Brain microvascular endothelial cell (primary cell): ENCODE results near the gene CALML6.

ENCODE experiments used
- DNase-seq: peaks from one replicate; pipeline ENCODE4 v3.0.0-alpha.2; 2020
- H3K27ac ChIP-seq: fragments of 250-450 bp; sonication (Bioruptor Pico); 2 replicates; pipeline ENCODE4 v1.5.1; 2020; ENCODE audit warnings: mild to moderate bottlenecking, moderate library complexity
- H3K27me3 ChIP-seq: fragments of 250-450 bp; sonication (Bioruptor Pico); replicated peaks from 2 replicates; pipeline ENCODE4 v1.5.1; 2020; ENCODE audit warnings: mild to moderate bottlenecking
- H3K36me3 ChIP-seq: fragments of 250-450 bp; sonication (Bioruptor Pico); replicated peaks from 2 replicates; pipeline ENCODE4 v1.5.1; 2020; ENCODE audit warnings: mild to moderate bottlenecking
- H3K4me3 ChIP-seq: 2 replicates; pipeline ENCODE4 v1.5.1; 2011; ENCODE audit warnings: low read depth, mild to moderate bottlenecking, control low read depth, low read length, moderate library complexity
- in situ Hi-C: cut with HindIII; loops from 2 replicates; pipeline ENCODE4 v1.10.0; 2017; ENCODE audit warnings: low sequenced_read_pairs, low pct_ligation_motif_present
- TF ChIP-seq, protein P1 (sequence below): IDR thresholded peaks from 2 replicates; pipeline ENCODE4 v1.5.1; 2011; ENCODE audit warnings: low read depth, mild to moderate bottlenecking, moderate library complexity, low read length, control low read depth, inconsistent platforms; ENCODE audit errors: missing control alignments

CALML6 gene

DNA sequence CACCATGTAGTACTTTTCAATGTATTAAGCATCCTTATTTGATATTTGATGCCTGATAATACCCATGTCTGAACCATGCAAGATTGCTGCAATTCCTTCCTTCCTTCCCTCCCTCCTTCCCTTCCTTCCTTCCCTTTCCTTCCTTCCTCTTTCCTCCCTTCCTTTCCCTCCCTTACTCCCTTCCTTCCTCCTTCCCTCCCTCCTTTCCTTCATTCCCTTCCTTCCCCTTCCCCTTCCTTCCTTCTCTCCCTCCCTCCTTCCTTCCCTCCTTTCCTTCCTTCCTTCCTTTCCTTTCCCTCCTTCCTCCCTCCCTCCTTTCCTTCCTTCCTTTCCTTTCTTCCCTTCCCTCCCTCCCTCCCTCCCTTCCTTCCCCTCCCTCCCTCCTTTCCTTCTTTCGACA is 33.7 kb downstream of the CALML6 start:
- in situ Hi-C loops = no loop called here
- Histone ChIP-seq H3K27me3 (no peaks in the 10 kb centered on the region), H3K4me3 (no peak overlapping the region)

DNA sequence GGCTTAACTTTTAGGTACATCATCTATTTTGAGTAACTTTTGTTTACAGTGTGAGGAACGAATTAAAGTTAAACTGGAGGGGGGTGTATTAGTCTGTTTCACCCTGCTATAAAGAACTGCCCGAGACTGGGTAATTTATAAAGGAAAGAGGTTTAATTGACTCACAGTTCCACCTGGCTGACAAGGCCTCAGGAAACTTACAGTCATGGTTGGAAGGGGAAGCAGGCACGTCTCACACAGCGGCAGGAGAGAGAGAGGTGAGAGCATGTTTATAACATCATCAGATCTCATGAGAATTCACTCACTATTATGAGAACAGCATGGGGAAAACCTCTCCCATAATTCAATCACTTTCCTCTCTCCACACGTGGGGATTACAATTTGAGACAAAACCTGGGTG is 35.9 kb downstream of the CALML6 start:
- Histone ChIP-seq H3K36me3 (no peaks in the 10 kb centered on the region), H3K4me3 (no peak overlapping the region), H3K27ac (no peak overlapping the region), H3K27me3 (no peaks in the 10 kb centered on the region)
- in situ Hi-C loops = no loop called here
- no peak for DNase-seq
- TF ChIP-seq, protein P1, sequence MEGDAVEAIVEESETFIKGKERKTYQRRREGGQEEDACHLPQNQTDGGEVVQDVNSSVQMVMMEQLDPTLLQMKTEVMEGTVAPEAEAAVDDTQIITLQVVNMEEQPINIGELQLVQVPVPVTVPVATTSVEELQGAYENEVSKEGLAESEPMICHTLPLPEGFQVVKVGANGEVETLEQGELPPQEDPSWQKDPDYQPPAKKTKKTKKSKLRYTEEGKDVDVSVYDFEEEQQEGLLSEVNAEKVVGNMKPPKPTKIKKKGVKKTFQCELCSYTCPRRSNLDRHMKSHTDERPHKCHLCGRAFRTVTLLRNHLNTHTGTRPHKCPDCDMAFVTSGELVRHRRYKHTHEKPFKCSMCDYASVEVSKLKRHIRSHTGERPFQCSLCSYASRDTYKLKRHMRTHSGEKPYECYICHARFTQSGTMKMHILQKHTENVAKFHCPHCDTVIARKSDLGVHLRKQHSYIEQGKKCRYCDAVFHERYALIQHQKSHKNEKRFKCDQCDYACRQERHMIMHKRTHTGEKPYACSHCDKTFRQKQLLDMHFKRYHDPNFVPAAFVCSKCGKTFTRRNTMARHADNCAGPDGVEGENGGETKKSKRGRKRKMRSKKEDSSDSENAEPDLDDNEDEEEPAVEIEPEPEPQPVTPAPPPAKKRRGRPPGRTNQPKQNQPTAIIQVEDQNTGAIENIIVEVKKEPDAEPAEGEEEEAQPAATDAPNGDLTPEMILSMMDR = no peak

More for the DNA sequence above, 33.7 kb downstream of the CALML6 start:
- Histone ChIP-seq H3K27ac (no peak overlapping the region), H3K36me3 (no peaks in the 10 kb centered on the region)
- DNase-seq = no peak
- TF ChIP-seq, protein P1 = no peak

DNA sequence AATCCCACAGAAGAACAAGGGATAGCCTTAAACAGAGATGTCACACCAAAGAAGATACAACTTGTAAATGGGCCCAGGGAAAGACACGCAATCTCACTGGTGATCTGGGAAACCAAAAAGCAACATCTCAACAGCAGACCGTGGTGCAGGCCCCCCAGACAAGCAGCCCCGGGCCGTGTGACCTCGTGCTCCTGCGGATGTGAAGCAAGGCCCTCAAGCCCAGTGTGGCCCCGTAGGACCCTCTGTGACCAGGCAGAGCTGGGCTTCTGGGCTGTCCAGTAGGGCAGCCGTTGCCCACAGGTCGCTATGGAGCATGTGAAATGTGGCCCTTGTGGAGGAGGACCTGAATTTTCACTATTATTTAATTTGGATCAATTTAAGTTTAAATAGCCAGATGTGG is 39.0 kb downstream of the CALML6 start:
- TF ChIP-seq, protein P1 = no peak
- Histone ChIP-seq H3K36me3 (no peaks in the 10 kb centered on the region), H3K27me3 (no peaks in the 10 kb centered on the region), H3K27ac (no peak overlapping the region), H3K4me3 (no peak overlapping the region)
- no peak for DNase-seq
- in situ Hi-C loops = no loop called here

DNA sequence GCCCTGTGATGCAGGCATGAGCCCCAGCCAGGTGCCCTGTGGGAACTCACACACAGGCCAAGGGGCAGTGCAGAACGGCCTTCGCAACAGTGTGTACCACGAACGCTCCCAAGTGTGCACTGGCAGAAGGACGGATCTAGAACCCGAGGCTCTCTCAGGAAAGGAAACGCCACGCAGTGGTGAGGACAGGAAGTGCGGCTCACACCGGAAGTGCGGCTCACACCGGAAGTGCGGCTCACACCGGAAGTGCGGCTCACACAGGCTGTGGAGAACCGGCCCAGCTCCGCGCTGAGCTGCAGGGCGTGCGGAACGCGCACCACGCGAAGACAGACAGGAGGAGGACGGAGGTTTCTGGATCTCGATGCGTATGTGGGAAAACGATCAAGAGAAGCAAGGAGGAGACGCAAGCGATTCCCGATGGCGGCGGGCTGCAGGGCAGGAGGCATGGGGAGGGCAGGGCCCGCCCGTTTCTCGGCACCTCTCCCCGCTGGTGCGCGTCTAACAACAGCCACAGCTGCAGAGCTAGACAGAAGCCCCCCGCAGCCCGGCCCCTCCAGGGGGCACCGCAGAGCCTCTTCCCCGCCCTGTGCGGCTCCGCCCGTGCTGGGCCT is 39.9 kb downstream of the CALML6 start:
- Histone ChIP-seq H3K27me3 (peaks cover under 1% of the 10 kb centered on the region), H3K36me3 (no peaks in the 10 kb centered on the region), H3K4me3 (no peak overlapping the region), H3K27ac (no peak overlapping the region)
- DNase-seq = no peak
- in situ Hi-C loops = no loop called here
- TF ChIP-seq, protein P1 = peak; percentile 40

DNA sequence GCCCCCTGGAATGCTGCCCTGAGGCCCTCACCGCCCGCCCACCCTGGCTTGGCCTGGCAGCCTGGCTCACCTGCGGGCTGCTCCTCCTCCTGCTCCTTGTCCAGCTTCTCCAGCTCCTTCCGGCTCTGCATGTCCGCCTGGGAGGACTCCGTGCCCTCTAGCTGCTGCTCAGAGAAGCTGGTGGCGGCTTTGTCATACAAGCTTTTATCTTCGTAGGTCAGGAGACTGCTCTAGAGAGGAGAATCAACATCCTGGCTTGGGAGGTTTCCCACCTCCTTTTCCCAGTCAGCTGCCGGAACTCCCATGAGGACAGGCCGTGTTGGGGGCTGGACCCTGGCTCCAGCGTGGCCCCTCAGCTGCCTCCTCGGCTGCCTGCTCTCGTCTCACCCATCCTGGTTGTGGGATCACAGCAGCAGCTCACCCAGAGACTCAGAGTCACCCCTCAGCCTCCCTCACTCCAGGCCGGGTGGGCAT is 40.6 kb downstream of the CALML6 start:
- in situ Hi-C loops = no loop called here
- H3K4me3 ChIP-seq = no peak overlapping the region
- no peak for DNase-seq

More for the DNA sequence above, 40.6 kb downstream of the CALML6 start:
- H3K36me3 ChIP-seq = no peaks in the 10 kb centered on the region
- TF ChIP-seq, protein P1 = no peak
- no peak overlapping the region for H3K27ac ChIP-seq
- peaks cover 8% of the 10 kb centered on the region for H3K27me3 ChIP-seq
